BJ (cell line): ENCODE measurements around the gene KANK2. TPM values are rescaled to one million over a fixed set of nuclear protein-coding genes. Genes with fewer than 3 reads are reported as not detected.

Experiments used
- CTCF ChIA-PET: fragments of 350-600 bp; formaldehyde crosslinking; extraction: SDS; loops from one replicate; lab custom pipeline; 2021; ENCODE audit warnings: antibody characterized with exemption, inconsistent platforms; lab: Yijun Ruan, JAX
- POLR2A ChIA-PET: fragments of 300-600 bp; sonication (Branson Sonifier 250); formaldehyde crosslinking; extraction: SDS; loops from one replicate; lab custom pipeline; 2021; ENCODE audit warnings: antibody characterized with exemption; lab: Charles Lee
- DNase-seq: peaks from one replicate; pipeline ENCODE4 v3.0.0-alpha.2; 2011; ENCODE audit warnings: low read depth
- H3K27me3 ChIP-seq: 2 replicates; pipeline ENCODE4 v1.6.0; 2011; ENCODE audit warnings: low read length; ENCODE audit not compliant: control insufficient read depth, insufficient read depth
- H3K36me3 ChIP-seq: 2 replicates; pipeline ENCODE4 v1.5.1; 2011; ENCODE audit warnings: low read length; ENCODE audit not compliant: control insufficient read depth, insufficient read depth
- H3K4me3 ChIP-seq: 2 replicates; pipeline ENCODE4 v1.5.1; 2011; ENCODE audit warnings: low read depth, mild to moderate bottlenecking, control low read depth, low read length
- CTCF ChIP-seq: IDR thresholded peaks from 2 replicates; pipeline ENCODE4 v1.5.1; 2011; ENCODE audit warnings: low read depth, mild to moderate bottlenecking, control low read depth, inconsistent platforms, low read length, moderate library complexity; ENCODE audit not compliant: insufficient read depth
- polyA plus RNA-seq: library from polyadenylated mRNA; depleted of rRNA; stranded (reverse); fragments of >200 nt; gene quantifications from 2 replicates; pipeline ENCODE4 v1.2.3, GENCODE V29; 2011

KANK2 gene
- polyA plus RNA-seq, 1 experiment, result 176 TPM

GRCh38 chr19:11232555-11232954 lies 35.2 kb upstream of the KANK2 start:
- no peaks in the 10 kb centered on the region for H3K27me3 ChIP-seq
- ChIA-PET POLR2A (no interaction called here), CTCF (interaction anchor here (4.5 kb wide), 1 partner anchor 10 kb away, joined by 20 read pairs; no protein-coding TSS in a partner anchor)
- H3K36me3 ChIP-seq, result peaks cover 8% of the 10 kb centered on the region
- no peak for DNase-seq
- TF ChIP-seq CTCF, result no peak
- no peak overlapping the region for H3K4me3 ChIP-seq

- ChIA-PET CTCF (interaction anchor here (0.8 to 4.5 kb wide), 4 partner anchors 8 to 142 kb away, joined by 3 to 20 read pairs (median 4); no protein-coding TSS in a partner anchor), POLR2A (interaction anchor here (0.7 kb wide), 1 partner anchor 12 kb away, joined by 5 read pairs; no protein-coding TSS in a partner anchor)
- DNase-seq, result no peak
- no peak for TF ChIP-seq CTCF
- Histone ChIP-seq H3K4me3 (no peak overlapping the region), H3K36me3 (peaks cover 8% of the 10 kb centered on the region), H3K27me3 (no peaks in the 10 kb centered on the region)
These were observed 33.5 kb upstream of the KANK2 start for GRCh38 chr19:11230621-11231386.

- Histone ChIP-seq H3K4me3 (no peak overlapping the region), H3K36me3 (peaks cover 12% of the 10 kb centered on the region), H3K27me3 (no peaks in the 10 kb centered on the region)
- ChIA-PET POLR2A (interaction anchor here (0.6 kb wide), 1 partner anchor 258 kb away, joined by 5 read pairs; no protein-coding TSS in a partner anchor), CTCF (interaction anchor here (1.0 to 3.4 kb wide), 3 partner anchors 13 to 59 kb away, joined by 3 to 16 read pairs (median 5); no protein-coding TSS in a partner anchor)
- no peak for DNase-seq
- peak; percentile 23 for TF ChIP-seq CTCF
These were observed 30.0 kb upstream of the KANK2 start for GRCh38 chr19:11227195-11227886.

- H3K27me3 ChIP-seq, result no peaks in the 10 kb centered on the region
- POLR2A ChIA-PET, result no interaction called here
- DNase-seq, result no peak
- CTCF ChIA-PET, result interaction anchor here (1.0 to 3.4 kb wide), 3 partner anchors 13 to 60 kb away, joined by 3 to 16 read pairs (median 5); no protein-coding TSS in a partner anchor
- peaks cover 15% of the 10 kb centered on the region for H3K36me3 ChIP-seq
- H3K4me3 ChIP-seq, result no peak overlapping the region
- no peak for TF ChIP-seq CTCF
These were observed 29.4 kb upstream of the KANK2 start for GRCh38 chr19:11226716-11227166.

- TF ChIP-seq CTCF, result no peak
- H3K4me3 ChIP-seq, result no peak overlapping the region
- ChIA-PET POLR2A (no interaction called here), CTCF (interaction anchor here (1.1 to 3.4 kb wide), 4 partner anchors 12 to 256 kb away, joined by 3 to 16 read pairs (median 4); no protein-coding TSS in a partner anchor)
- H3K27me3 ChIP-seq, result no peaks in the 10 kb centered on the region
- no peak for DNase-seq
- peaks cover 16% of the 10 kb centered on the region for H3K36me3 ChIP-seq
These were observed 28.5 kb upstream of the KANK2 start for GRCh38 chr19:11225815-11226214.
